Natural killer cell (primary cell): ENCODE results near the gene AFAP1. TPM values are rescaled to one million over a fixed set of nuclear protein-coding genes. Genes with fewer than 3 reads are reported as not detected.

Source experiments
- ATAC-seq, 3 donors: fragments of 150-1000 bp in 2 of 3; fragments of 200-7000 bp in 1 of 3; cut with Tn5 transposase; 1 replicate in 1 of 3; 2 replicates in 2 of 3; pipeline ENCODE4 v1.10.0; 2021; ENCODE audit warnings: mild to moderate bottlenecking in 2 of 3, moderate library complexity in 2 of 3
- DNase-seq, 2 donors: peaks; one replicate each; pipeline versions ENCODE4 v3.0.0 to v3.0.0-alpha.2; 2013 to 2021; ENCODE audit warnings: mixed read lengths in 1 of 2
- H3K27ac ChIP-seq: one replicate; pipeline ENCODE4 v1.5.1; 2013; ENCODE audit warnings: mild to moderate bottlenecking, low read length
- H3K27me3 ChIP-seq: one replicate; pipeline ENCODE4 v1.6.1; 2013; ENCODE audit warnings: low read length; ENCODE audit not compliant: control insufficient read depth, insufficient read depth
- H3K36me3 ChIP-seq: one replicate; pipeline ENCODE4 v1.6.1; 2013; ENCODE audit warnings: low read length; ENCODE audit not compliant: control insufficient read depth, insufficient read depth
- H3K4me1 ChIP-seq: one replicate; pipeline ENCODE4 v1.6.1; 2013; ENCODE audit warnings: low read length; ENCODE audit not compliant: control insufficient read depth, insufficient read depth
- H3K4me3 ChIP-seq: one replicate; pipeline ENCODE4 v1.5.1; 2013; ENCODE audit warnings: low read length
- H3K9me3 ChIP-seq: one replicate; pipeline ENCODE4 v1.6.1; 2013; ENCODE audit warnings: low read length; ENCODE audit not compliant: control insufficient read depth, insufficient read depth
- H3K27ac Mint-ChIP-seq, 2 donors: one replicate each; pipeline ENCODE4 v1.8.0; 2022; ENCODE audit warnings: mild to moderate bottlenecking in 2 of 2, mixed read lengths in 2 of 2, moderate library complexity in 1 of 2
- H3K27me3 Mint-ChIP-seq, 2 donors: one replicate each; pipeline ENCODE4 v1.8.0; 2022; ENCODE audit warnings: low read depth in 2 of 2, mixed read lengths in 2 of 2
- H3K36me3 Mint-ChIP-seq: one replicate; pipeline ENCODE4 v1.8.0; 2022; ENCODE audit warnings: mixed read lengths
- H3K4me1 Mint-ChIP-seq, 2 donors: one replicate each; pipeline ENCODE4 v1.8.0; 2022; ENCODE audit warnings: mixed read lengths in 2 of 2
- H3K4me3 Mint-ChIP-seq: one replicate; pipeline ENCODE4 v1.8.0; 2022; ENCODE audit warnings: mild to moderate bottlenecking, moderate library complexity, mixed read lengths
- H3K9me3 Mint-ChIP-seq, 2 donors: one replicate each; pipeline ENCODE4 v1.8.0; 2022; ENCODE audit warnings: mixed read lengths in 2 of 2
- CTCF ChIP-seq: fragments of 200-600 bp; IDR thresholded peaks from one replicate; pipeline ENCODE4 v1.8.0; 2022; ENCODE audit warnings: antibody characterized with exemption
- WGBS: methylation state at CpG from one replicate; pipeline ENCODE4 v1.1.7; 2013; ENCODE audit warnings: missing lambda C conversion rate; ENCODE audit not compliant: insufficient coverage; 5-methylcytosine and 5-hydroxymethylcytosine counted together
- intact Hi-C: fragments of 100-400 bp; cut with micrococcal nuclease; formaldehyde crosslinking; loops from one replicate; pipeline ENCODE4 v1.14.2; 2022
- total RNA-seq, 4 donors: library from RNA; stranded (reverse); fragments of 120-200 nt in 1 of 4; gene quantifications; one replicate each; pipeline versions ENCODE4 v1.2.3 to v1.2.4, GENCODE V29; 2013 to 2022

The AFAP1 gene
- total RNA-seq, 3 donors from 2014 or later (not counting 1 experiment from before 2014, with no cell fraction given), result 4.9 to 12.5 (median 9.5) TPM

- Histone ChIP-seq H3K4me3 (no peak overlapping the region), H3K9me3 (peaks cover 8% of the 10 kb centered on the region), H3K27ac (no peak overlapping the region), H3K27me3 (no peaks in the 10 kb centered on the region), H3K36me3 (no peaks in the 10 kb centered on the region), H3K4me1 (no peaks in the 10 kb centered on the region)
- ATAC-seq, result no peak
- no peak for DNase-seq
- TF ChIP-seq CTCF, result no peak
- Mint-ChIP-seq H3K9me3 (peaks cover 2 to 5% of the 10 kb centered on the region in 2 donors), H3K27ac (no peak overlapping the region), H3K36me3 (peaks cover 8% of the 10 kb centered on the region), H3K27me3 (peaks cover 5 to 7% of the 10 kb centered on the region in 2 donors), H3K4me1 (peaks cover 0 to 8% of the 10 kb centered on the region in 2 donors), H3K4me3 (no peak overlapping the region)
- intact Hi-C loops, result no loop called here
- 54% methylated on average over 8 of the region's 12 CpGs for WGBS
Observed at GRCh38 chr4:7892212-7893019, 47.2 kb downstream of the AFAP1 start.

GRCh38 chr4:7890635-7891393 lies 48.8 kb downstream of the AFAP1 start:
- Histone ChIP-seq H3K9me3 (peaks cover 8% of the 10 kb centered on the region), H3K27me3 (no peaks in the 10 kb centered on the region), H3K4me3 (no peak overlapping the region), H3K27ac (no peak overlapping the region), H3K4me1 (no peaks in the 10 kb centered on the region), H3K36me3 (no peaks in the 10 kb centered on the region)
- DNase-seq (no peak), ATAC-seq (no peak)
- TF ChIP-seq CTCF, result no peak
- no peak overlapping the region for H3K4me3 Mint-ChIP-seq
- H3K27me3 Mint-ChIP-seq, result peaks cover 5 to 21% of the 10 kb centered on the region in 2 donors
- peaks cover 0 to 4% of the 10 kb centered on the region in 2 donors for H3K4me1 Mint-ChIP-seq
- peaks cover 8% of the 10 kb centered on the region for H3K36me3 Mint-ChIP-seq
- H3K27ac Mint-ChIP-seq, result no peak overlapping the region
- H3K9me3 Mint-ChIP-seq, result peaks cover 2 to 5% of the 10 kb centered on the region in 2 donors
- intact Hi-C loops, result no loop called here
- WGBS, result 78% methylated on average over 7 of the region's 7 CpGs

GRCh38 chr4:7887436-7887835 lies 52.2 kb downstream of the AFAP1 start:
- H3K27ac ChIP-seq, result no peak overlapping the region
- H3K36me3 ChIP-seq, result no peaks in the 10 kb centered on the region
- H3K9me3 Mint-ChIP-seq, result peaks cover 2 to 5% of the 10 kb centered on the region in 2 donors
- intact Hi-C loops, result no loop called here
- H3K4me3 Mint-ChIP-seq, result no peak overlapping the region
- DNase-seq, result no peak
- TF ChIP-seq CTCF, result no peak
- H3K4me1 Mint-ChIP-seq, result peaks cover 0 to 12% of the 10 kb centered on the region in 2 donors
- peaks cover 5 to 21% of the 10 kb centered on the region in 2 donors for H3K27me3 Mint-ChIP-seq
- H3K4me3 ChIP-seq, result no peak overlapping the region
- no peak for ATAC-seq
- peaks cover 8% of the 10 kb centered on the region for H3K36me3 Mint-ChIP-seq
- peaks cover 8% of the 10 kb centered on the region for H3K9me3 ChIP-seq
- no peaks in the 10 kb centered on the region for H3K27me3 ChIP-seq
- WGBS, result 80% methylated on average over 1 of the region's 3 CpGs
- no peak overlapping the region for H3K27ac Mint-ChIP-seq
- H3K4me1 ChIP-seq, result no peaks in the 10 kb centered on the region
